SW 1271 (cell line): Measurements from ENCODE around the gene RSPH3.
"Not testable (repeated sequence)": the region's sequence is repeated elsewhere in the genome, so short reads cannot be mapped to it uniquely, and the experiment has no call there.

ENCODE experiments used
- DNase-seq, 2 experiments: peaks; one replicate each; lab custom pipeline; 2025; lab: John Stamatoyannopoulos, UW

RSPH3 gene

GRCh38 chr6:158972241-158973233 is 27.5 kb downstream of the RSPH3 start:
- peak in 1 of 2 experiments; percentile 68 for DNase-seq

GRCh38 chr6:158970640-158971275 is 29.2 kb downstream of the RSPH3 start:
- no peak for DNase-seq

DNA sequence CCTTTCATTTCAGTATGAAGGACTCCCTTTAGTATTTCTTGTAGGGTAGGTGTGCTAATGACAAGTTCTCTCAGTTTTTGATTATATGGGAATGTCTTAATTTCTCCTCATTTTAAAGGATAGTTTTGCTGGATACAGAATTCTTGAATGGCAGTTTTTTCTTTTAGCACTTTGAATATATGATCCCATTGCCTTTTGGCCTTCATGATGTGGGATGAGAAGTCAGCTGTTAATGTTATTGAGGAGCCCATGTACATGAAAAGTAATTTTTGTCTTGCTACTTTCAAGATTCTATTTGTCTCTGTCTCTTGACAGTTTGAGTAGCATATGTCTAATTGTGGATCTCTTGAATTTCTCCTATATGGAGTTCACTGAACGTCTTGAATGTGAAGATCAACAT is 30.9 kb downstream of the RSPH3 start:
- DNase-seq: no peak

GRCh38 chr6:158963020-158963808 is 36.8 kb downstream of the RSPH3 start:
- DNase-seq: no peak

DNA sequence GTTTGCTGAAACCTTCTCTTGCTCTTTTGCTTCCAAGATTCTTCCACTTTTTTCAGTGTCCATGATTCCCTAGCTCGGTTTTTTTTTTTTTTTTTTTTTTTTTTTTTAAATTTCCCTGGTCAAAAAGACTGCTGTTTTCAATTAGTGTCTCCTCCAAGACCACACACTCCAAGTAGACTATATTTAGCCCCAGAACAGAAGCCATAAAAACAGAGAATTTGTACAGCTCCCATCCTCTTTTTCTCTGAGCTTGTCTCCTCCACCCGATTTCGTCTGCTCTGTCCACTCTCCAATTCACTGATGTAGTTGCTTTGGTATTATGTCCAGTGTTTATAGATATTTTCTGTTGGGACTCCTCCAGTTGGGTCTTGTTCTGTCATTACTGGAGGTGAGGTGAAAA is 37.6 kb downstream of the RSPH3 start:
- DNase-seq: no peak

- no peak for DNase-seq
Observed at GRCh38 chr6:158960026-158960425, 40.0 kb downstream of the RSPH3 start.

GRCh38 chr6:158959552-158959951 is 40.5 kb downstream of the RSPH3 start:
- DNase-seq: no peak

- no peak for DNase-seq
Observed at GRCh38 chr6:158958504-158959386, 41.3 kb downstream of the RSPH3 start.

DNA sequence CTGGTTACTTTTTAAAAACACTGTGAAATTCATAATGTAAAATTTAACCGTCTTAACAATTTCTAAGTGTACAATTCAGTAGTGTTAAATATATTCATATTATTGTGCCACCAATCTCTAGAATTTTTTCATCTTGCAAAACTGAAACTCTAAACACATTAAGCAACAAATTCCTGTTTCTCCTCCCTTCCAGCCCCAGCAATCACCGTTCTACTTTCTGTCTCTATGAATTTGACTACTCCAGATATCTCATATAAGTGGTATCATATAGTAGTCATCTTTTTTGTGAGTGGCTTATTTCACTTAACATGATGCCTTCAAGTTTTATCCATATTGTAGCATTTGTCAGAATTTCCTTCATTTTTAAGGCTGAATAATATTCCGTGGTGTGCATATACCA is 44.7 kb downstream of the RSPH3 start:
- no peak for DNase-seq

DNA sequence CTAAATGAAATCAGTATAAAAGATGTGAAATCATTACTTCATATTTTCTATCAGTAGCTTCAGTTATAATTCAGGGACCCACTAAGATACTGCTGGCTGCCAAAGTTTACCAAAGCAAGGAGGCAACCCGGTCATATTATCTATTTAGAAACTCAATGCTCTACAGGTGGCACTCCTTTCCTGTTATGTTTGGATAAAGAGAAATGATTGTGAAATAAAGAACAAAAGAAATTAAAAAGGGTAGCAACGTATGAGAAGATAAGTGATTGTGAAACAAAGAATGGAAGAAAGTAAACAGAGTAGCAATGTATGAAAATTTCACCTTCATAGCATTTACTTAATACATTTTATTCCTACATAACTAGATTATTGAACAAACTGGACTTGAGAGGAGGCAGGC is 45.2 kb downstream of the RSPH3 start:
- no peak for DNase-seq

DNA sequence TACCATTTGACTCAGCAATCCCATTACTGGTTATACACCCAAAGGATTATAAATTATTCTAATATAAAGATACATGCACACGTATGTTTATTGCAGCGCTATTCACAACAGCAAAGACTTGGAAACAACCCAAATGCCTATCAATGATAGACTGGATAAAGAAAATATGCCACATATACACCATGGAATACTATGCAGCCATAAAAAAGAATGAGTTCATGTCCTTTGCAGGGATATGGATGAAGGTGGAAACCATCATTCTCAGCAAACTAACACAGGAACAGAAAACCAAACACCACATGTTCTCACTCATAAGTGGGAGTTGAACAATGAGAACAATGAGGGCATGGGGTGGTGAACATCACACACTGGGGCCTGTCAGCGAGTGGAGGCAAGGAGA is 48.0 kb downstream of the RSPH3 start:
- not testable (repeated sequence) for DNase-seq

GRCh38 chr6:158951565-158951964 is 48.4 kb downstream of the RSPH3 start:
- DNase-seq: not testable (repeated sequence)

GRCh38 chr6:158947284-158947683 is 52.7 kb downstream of the RSPH3 start:
- no peak for DNase-seq

- DNase-seq: no peak
Observed at GRCh38 chr6:158943380-158944032, 56.5 kb downstream of the RSPH3 start.

GRCh38 chr6:158942349-158942748 is 57.7 kb downstream of the RSPH3 start:
- DNase-seq: no peak

- DNase-seq: no peak
Observed at GRCh38 chr6:158941246-158941645, 58.8 kb downstream of the RSPH3 start.

GRCh38 chr6:158939255-158940159 is 60.5 kb downstream of the RSPH3 start:
- DNase-seq: no peak

DNA sequence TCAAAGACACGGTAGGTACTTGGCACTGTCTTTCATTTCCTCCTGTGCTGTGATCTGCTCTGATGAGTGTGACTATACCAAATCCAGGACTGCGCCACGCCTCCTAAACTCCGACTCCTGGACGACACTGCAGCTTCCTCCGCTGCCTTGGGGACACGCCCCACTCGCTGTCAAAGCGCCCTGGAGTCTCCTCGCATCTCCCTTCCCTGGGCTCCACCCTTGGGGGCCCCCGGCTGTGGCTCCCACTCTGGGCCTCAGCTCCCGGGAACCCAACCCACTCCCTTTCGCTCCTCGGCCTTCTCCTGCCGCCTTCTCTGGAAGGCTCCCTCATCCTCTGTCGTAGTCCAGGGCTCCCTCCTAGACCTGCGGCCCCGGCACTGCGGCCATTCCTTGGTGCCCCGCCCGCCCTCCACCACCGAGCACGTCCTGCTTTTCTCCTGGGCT is 61.2 kb downstream of the RSPH3 start:
- no peak for DNase-seq

- no peak for DNase-seq
Observed at GRCh38 chr6:158938220-158938619, 61.8 kb downstream of the RSPH3 start.

DNA sequence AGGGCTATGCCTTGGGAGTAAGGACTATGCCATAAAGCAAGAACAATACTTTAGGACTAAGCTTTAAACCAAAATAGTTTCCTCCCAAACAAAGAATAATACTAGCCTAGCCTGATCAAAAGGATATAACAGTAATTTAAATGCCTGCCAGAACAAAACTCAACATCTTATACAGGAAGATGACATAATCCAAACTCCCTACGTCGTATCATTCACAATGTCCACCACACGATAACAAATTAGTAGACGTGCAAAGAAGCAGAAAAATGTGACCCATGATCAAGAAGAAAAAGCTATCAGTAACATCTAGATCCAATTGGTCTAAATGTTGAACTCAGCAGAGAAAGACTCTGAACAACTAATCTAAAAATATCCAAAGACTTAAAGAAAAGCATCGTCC is 65.8 kb downstream of the RSPH3 start:
- DNase-seq: no peak
